Mesothelial cell of epicardium (in vitro differentiated cells): ENCODE data around the gene GALNT9. TPM values are rescaled to one million over a fixed set of nuclear protein-coding genes. Genes with fewer than 3 reads are reported as not detected.

Experiments used
- DNase-seq, 2 experiments: peaks; one replicate each; pipeline ENCODE4 v3.0.0; 2021; ENCODE audit warnings: low spot score in 2 of 2; ENCODE audit not compliant: unreplicated experiment in 2 of 2
- H3K27ac Mint-ChIP-seq: 2 replicates; pipeline ENCODE4 v1.8.0; 2021; ENCODE audit warnings: mixed read lengths
- H3K27me3 Mint-ChIP-seq: 2 replicates; pipeline ENCODE4 v1.8.0; 2021; ENCODE audit warnings: low read depth, mixed read lengths
- H3K36me3 Mint-ChIP-seq: 2 replicates; pipeline ENCODE4 v1.8.0; 2021; ENCODE audit warnings: mixed read lengths
- H3K4me1 Mint-ChIP-seq: 2 replicates; pipeline ENCODE4 v1.8.0; 2021; ENCODE audit warnings: mixed read lengths
- H3K4me3 Mint-ChIP-seq: 2 replicates; pipeline ENCODE4 v1.8.0; 2021; ENCODE audit warnings: mild to moderate bottlenecking, moderate library complexity, mixed read lengths
- H3K9me3 Mint-ChIP-seq: 2 replicates; pipeline ENCODE4 v1.8.0; 2021; ENCODE audit warnings: mixed read lengths
- total RNA-seq: library from RNA; stranded (reverse); gene quantifications from 3 replicates; pipeline ENCODE4 v1.2.1, GENCODE V29; 2021
- TF ChIP-seq, protein P1 (sequence below): fragments of 200-600 bp; sonication (generic); IDR thresholded peaks from one replicate; pipeline ENCODE4 v1.5.0; 2021; ENCODE audit warnings: antibody characterized with exemption; ENCODE audit not compliant: unreplicated experiment

GALNT9 gene
- total RNA-seq, 1 donor from 2014 or later = 4.8 TPM

DNA sequence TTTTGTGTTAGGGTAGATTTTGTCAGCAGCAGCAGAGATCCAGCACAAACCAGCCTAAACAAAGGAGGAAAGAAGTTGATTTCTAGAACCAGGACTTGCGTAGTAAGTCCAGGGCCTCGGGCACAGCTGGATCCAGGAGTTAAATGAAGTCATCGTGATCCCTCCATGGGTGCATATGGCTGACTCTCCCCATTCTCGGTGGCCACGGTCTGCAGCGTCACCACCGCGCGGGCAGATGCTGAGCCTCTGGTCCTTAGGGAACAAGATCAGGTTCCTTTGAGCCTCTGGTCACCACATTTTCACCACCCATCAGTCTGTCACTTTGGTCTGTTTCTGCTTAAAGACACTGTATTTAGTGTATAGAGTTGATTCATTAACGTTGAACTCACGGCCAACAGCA lies 14.8 kb upstream of the GALNT9 start:
- TF ChIP-seq, protein P1, sequence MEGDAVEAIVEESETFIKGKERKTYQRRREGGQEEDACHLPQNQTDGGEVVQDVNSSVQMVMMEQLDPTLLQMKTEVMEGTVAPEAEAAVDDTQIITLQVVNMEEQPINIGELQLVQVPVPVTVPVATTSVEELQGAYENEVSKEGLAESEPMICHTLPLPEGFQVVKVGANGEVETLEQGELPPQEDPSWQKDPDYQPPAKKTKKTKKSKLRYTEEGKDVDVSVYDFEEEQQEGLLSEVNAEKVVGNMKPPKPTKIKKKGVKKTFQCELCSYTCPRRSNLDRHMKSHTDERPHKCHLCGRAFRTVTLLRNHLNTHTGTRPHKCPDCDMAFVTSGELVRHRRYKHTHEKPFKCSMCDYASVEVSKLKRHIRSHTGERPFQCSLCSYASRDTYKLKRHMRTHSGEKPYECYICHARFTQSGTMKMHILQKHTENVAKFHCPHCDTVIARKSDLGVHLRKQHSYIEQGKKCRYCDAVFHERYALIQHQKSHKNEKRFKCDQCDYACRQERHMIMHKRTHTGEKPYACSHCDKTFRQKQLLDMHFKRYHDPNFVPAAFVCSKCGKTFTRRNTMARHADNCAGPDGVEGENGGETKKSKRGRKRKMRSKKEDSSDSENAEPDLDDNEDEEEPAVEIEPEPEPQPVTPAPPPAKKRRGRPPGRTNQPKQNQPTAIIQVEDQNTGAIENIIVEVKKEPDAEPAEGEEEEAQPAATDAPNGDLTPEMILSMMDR = no peak
- Mint-ChIP-seq H3K27ac (no peak overlapping the region), H3K4me1 (no peaks in the 10 kb centered on the region), H3K36me3 (no peaks in the 10 kb centered on the region), H3K4me3 (no peak overlapping the region), H3K9me3 (no peaks in the 10 kb centered on the region), H3K27me3 (peaks cover 65% of the 10 kb centered on the region)
- no peak for DNase-seq

DNA sequence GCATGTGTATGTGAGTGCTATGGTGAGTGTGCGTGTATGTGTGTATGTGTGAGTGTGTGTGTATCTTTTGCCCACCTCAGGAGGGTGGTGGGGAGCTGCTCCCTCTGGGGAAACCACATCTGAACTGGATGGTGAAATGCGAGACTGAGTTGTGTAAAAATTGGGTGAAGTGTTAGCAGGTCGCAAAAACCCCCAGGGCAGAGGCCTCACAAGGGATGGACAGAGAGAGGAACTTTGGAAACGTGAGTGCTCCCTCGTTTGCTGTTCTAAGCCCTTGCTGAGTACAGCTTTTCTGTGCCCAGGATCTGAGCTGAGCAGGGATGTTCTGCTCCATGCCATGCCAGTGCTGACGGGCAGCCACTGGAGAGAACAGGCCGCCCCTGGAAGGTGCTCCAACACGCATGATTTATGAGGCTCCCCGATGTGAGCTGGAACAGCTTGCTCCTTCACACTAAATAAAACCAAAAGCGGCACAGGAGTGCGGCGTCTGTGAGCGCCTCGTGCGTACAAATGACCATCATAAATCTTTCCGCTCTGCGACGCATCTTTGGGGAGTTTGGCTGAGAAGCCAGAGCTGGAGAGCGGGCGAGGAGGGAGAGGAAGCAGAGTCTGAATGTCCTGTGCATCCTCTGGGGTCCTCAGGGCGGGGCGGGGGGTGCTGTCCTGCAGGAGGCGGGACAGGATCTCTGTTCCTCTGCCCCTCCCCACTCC lies 14.1 kb upstream of the GALNT9 start:
- Mint-ChIP-seq H3K9me3 (no peaks in the 10 kb centered on the region), H3K27ac (no peak overlapping the region), H3K36me3 (no peaks in the 10 kb centered on the region), H3K4me1 (no peaks in the 10 kb centered on the region), H3K27me3 (peaks cover 68% of the 10 kb centered on the region), H3K4me3 (no peak overlapping the region)
- no peak for DNase-seq
- TF ChIP-seq, protein P1 = no peak

GRCh38 chr12:132342251-132343227 lies 13.2 kb upstream of the GALNT9 start:
- no peaks in the 10 kb centered on the region for H3K9me3 Mint-ChIP-seq
- H3K36me3 Mint-ChIP-seq = no peaks in the 10 kb centered on the region
- H3K27me3 Mint-ChIP-seq = peaks cover 71% of the 10 kb centered on the region
- H3K4me3 Mint-ChIP-seq = no peak overlapping the region
- no peak overlapping the region for H3K27ac Mint-ChIP-seq
- TF ChIP-seq, protein P1 = no peak
- no peaks in the 10 kb centered on the region for H3K4me1 Mint-ChIP-seq
- no peak for DNase-seq

DNA sequence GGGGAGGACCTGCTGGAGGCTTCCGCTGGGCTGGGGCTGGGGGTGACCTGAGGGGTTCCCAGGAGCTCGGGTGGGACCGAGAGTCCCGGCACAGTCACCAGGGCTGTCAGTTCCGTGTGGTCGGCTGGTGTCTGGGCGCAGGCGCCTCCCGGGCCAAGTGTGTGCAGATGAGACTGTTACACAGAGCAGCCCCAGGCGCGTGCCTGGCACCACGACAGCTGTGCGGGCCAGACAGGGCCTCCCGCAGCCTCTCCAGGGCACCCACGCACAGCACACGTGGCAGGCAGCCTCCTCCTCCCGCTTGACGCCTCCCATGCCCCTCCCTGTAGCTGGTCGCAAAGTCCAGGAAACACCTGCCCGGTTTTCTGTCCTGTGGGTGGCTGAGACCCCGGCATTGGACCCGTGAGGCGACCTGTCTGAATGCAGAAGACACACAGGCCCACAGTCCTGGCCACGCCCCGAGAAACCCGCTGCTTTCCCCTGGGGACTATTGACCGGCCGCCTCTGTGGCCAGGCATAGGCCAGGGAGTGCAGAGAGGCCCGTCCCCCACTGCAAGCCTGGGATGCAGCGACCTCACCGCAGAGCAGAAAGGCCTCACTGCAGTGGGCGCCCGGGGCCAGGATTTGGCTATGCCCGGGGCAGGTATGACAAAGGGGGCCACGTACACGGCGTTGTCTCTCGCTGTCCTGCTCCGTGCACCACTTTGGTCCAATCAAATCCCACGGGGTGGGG lies 12.1 kb upstream of the GALNT9 start:
- Mint-ChIP-seq H3K27ac (no peak overlapping the region), H3K4me3 (no peak overlapping the region), H3K9me3 (no peaks in the 10 kb centered on the region), H3K36me3 (no peaks in the 10 kb centered on the region), H3K4me1 (no peaks in the 10 kb centered on the region), H3K27me3 (peaks cover 77% of the 10 kb centered on the region)
- no peak for DNase-seq
- TF ChIP-seq, protein P1 = no peak

- Mint-ChIP-seq H3K27ac (no peak overlapping the region), H3K4me3 (no peak overlapping the region), H3K4me1 (no peaks in the 10 kb centered on the region), H3K9me3 (no peaks in the 10 kb centered on the region), H3K27me3 (peaks cover 78% of the 10 kb centered on the region), H3K36me3 (no peaks in the 10 kb centered on the region)
- TF ChIP-seq, protein P1 = no peak
- DNase-seq = no peak
Observed at GRCh38 chr12:132340266-132341035, 11.1 kb upstream of the GALNT9 start.
